HG02884 (cell line): ENCODE measurements around the gene SPATA21.

Experiments
- ATAC-seq: cut with Tn5 transposase; IDR thresholded peaks from one replicate; pipeline ENCODE4 v1.9.1; 2021; ENCODE audit warnings: mild to moderate bottlenecking, moderate library complexity; ENCODE audit not compliant: unreplicated experiment

The SPATA21 gene

GRCh38 chr1:16422041-16422440 lies 15.2 kb downstream of the SPATA21 start:
- no peak for ATAC-seq

GRCh38 chr1:16421201-16421600 lies 16.0 kb downstream of the SPATA21 start:
- ATAC-seq: no peak

GRCh38 chr1:16420424-16421118 lies 16.7 kb downstream of the SPATA21 start:
- ATAC-seq: no peak

GRCh38 chr1:16418823-16419425 lies 18.3 kb downstream of the SPATA21 start:
- no peak for ATAC-seq

- no peak for ATAC-seq
Measured at GRCh38 chr1:16413191-16413590, 24.0 kb downstream of the SPATA21 start.

- ATAC-seq: no peak
Measured at GRCh38 chr1:16410803-16411202, 26.4 kb downstream of the SPATA21 start.

GRCh38 chr1:16409536-16410152 lies 27.6 kb downstream of the SPATA21 start:
- no peak for ATAC-seq

- no peak for ATAC-seq
Measured at GRCh38 chr1:16406868-16407267, 30.4 kb downstream of the SPATA21 start.

- no peak for ATAC-seq
Measured at GRCh38 chr1:16405441-16405840, 31.8 kb downstream of the SPATA21 start.

- ATAC-seq: no peak
Measured at GRCh38 chr1:16402742-16403141, 34.5 kb downstream of the SPATA21 start.

GRCh38 chr1:16398371-16398953 lies 38.8 kb downstream of the SPATA21 start:
- ATAC-seq: no peak

GRCh38 chr1:16397120-16397519 lies 40.1 kb downstream of the SPATA21 start:
- ATAC-seq: no peak

- no peak for ATAC-seq
Measured at GRCh38 chr1:16396591-16396990, 40.6 kb downstream of the SPATA21 start.

GRCh38 chr1:16394977-16395376 lies 42.2 kb downstream of the SPATA21 start:
- no peak for ATAC-seq

GRCh38 chr1:16393570-16394521 lies 43.4 kb downstream of the SPATA21 start:
- no peak for ATAC-seq

GRCh38 chr1:16392740-16393569 lies 44.3 kb downstream of the SPATA21 start:
- ATAC-seq: no peak

GRCh38 chr1:16391411-16391810 lies 45.8 kb downstream of the SPATA21 start:
- ATAC-seq: no peak

GRCh38 chr1:16387201-16388188 lies 49.7 kb downstream of the SPATA21 start:
- ATAC-seq: no peak
